H1 (cell line): ENCODE data around the gene TRAPPC8. TPM values are rescaled to one million over a fixed set of nuclear protein-coding genes. Genes with fewer than 3 reads are reported as not detected.

Source experiments
- CTCF ChIA-PET: fragments of 300-600 bp; sonication (Branson Sonifier 250); formaldehyde crosslinking; loops from one replicate; lab custom pipeline; 2021; ENCODE audit not compliant: partially characterized antibody; lab: Charles Lee
- POLR2A ChIA-PET: fragments of 300-600 bp; sonication (Branson Sonifier 250); formaldehyde crosslinking; loops from one replicate; lab custom pipeline; 2021; ENCODE audit warnings: inconsistent platforms; ENCODE audit not compliant: partially characterized antibody; lab: Charles Lee
- DNase-seq, 2 experiments: peaks; one replicate each; pipeline versions ENCODE4 v3.0.0 to v3.0.0-alpha.2; 2010 to 2022; ENCODE audit warnings: low spot score in 2 of 2, low read depth in 1 of 2, mixed read lengths in 1 of 2
- FAIRE-seq: peaks from 2 replicates; lab custom pipeline; 2011; peaks lifted over from hg19 to GRCh38; lab: Jason Lieb, UNC
- H2AFZ ChIP-seq: 2 replicates; pipeline ENCODE4 v1.8.1; 2012; ENCODE audit warnings: low read length, inconsistent platforms
- H2AK5ac ChIP-seq: 2 replicates; pipeline ENCODE4 v1.6.1; 2013; ENCODE audit warnings: low read depth, low read length
- H2BK120ac ChIP-seq: replicated peaks from 2 replicates; pipeline ENCODE3; 2013; ENCODE audit warnings: low read depth, low read length, inconsistent platforms
- H2BK12ac ChIP-seq: 2 replicates; pipeline ENCODE4 v1.6.1; 2013; ENCODE audit warnings: low read depth, low read length
- H2BK15ac ChIP-seq: 2 replicates; pipeline ENCODE4 v1.6.1; 2013; ENCODE audit warnings: low read length
- H2BK20ac ChIP-seq: 2 replicates; pipeline ENCODE4 v1.6.1; 2013; ENCODE audit warnings: low read length
- H2BK5ac ChIP-seq: 2 replicates; pipeline ENCODE4 v1.6.1; 2013; ENCODE audit warnings: low read depth, low read length
- H3K14ac ChIP-seq: 2 replicates; pipeline ENCODE4 v1.6.1; 2013; ENCODE audit warnings: inconsistent platforms; ENCODE audit not compliant: insufficient read length
- H3K18ac ChIP-seq: 2 replicates; pipeline ENCODE4 v1.6.1; 2013; ENCODE audit warnings: low read length; ENCODE audit errors: extremely low read depth
- H3K23ac ChIP-seq: 2 replicates; pipeline ENCODE4 v1.6.1; 2013; ENCODE audit warnings: inconsistent platforms; ENCODE audit not compliant: insufficient read length
- H3K23me2 ChIP-seq: 2 replicates; pipeline ENCODE4 v1.6.1; 2013; ENCODE audit warnings: low read depth, low read length
- H3K27ac ChIP-seq: 2 replicates; pipeline ENCODE4 v1.6.1; 2011; ENCODE audit warnings: low read depth, low read length, inconsistent platforms
- H3K27me3 ChIP-seq, 4 experiments: replicated peaks in 1 of 4; 1 replicate in 1 of 4; 2 replicates in 3 of 4; pipeline versions ENCODE4 v1.6.1 to v1.8.1; 2011 to 2013; ENCODE audit warnings: low read length in 3 of 4, mild to moderate bottlenecking in 3 of 4, inconsistent platforms in 2 of 4, mixed read lengths in 2 of 4, moderate library complexity in 1 of 4; ENCODE audit not compliant: control insufficient read depth in 3 of 4, insufficient read depth in 3 of 4; ENCODE audit errors: extremely low read depth in 1 of 4
- H3K36me3 ChIP-seq, 4 experiments: 2 replicates each; pipeline versions ENCODE4 v1.6.1 to v1.8.1; 2011 to 2013; ENCODE audit warnings: mild to moderate bottlenecking in 4 of 4, low read length in 3 of 4, moderate library complexity in 2 of 4, control low read depth in 1 of 4, inconsistent platforms in 1 of 4; ENCODE audit not compliant: insufficient read depth in 4 of 4, control insufficient read depth in 2 of 4
- H3K4ac ChIP-seq: replicated peaks from 2 replicates; pipeline ENCODE3; 2013; ENCODE audit warnings: low read length, low read depth, mixed read lengths, inconsistent platforms; ENCODE audit not compliant: insufficient read length
- H3K4me1 ChIP-seq, 4 experiments: replicated peaks in 1 of 4; 1 replicate in 1 of 4; 2 replicates in 3 of 4; pipeline versions ENCODE4 v1.6.1 to v1.8.1; 2011 to 2013; ENCODE audit warnings: low read length in 3 of 4, inconsistent platforms in 2 of 4, mixed read lengths in 1 of 4; ENCODE audit not compliant: insufficient read depth in 4 of 4, control insufficient read depth in 3 of 4
- H3K4me2 ChIP-seq, 2 experiments: 2 replicates each; pipeline versions ENCODE4 v1.6.1 to v1.8.1; 2011 to 2013; ENCODE audit warnings: low read depth in 2 of 2, low read length in 2 of 2, control low read depth in 1 of 2, inconsistent platforms in 1 of 2, mild to moderate bottlenecking in 1 of 2; ENCODE audit not compliant: insufficient read depth in 1 of 2
- H3K4me3 ChIP-seq, 4 experiments: fragments of 200-600, 300-600 bp in 1 of 4; sonication (generic), shearing (Covaris generic), sonication (Bioruptor Twin) in 1 of 4; 2 replicates each; pipeline versions ENCODE4 v1.5.1 to v1.8.1; 2011 to 2016; ENCODE audit warnings: low read length in 4 of 4, low read depth in 3 of 4, control low read depth in 2 of 4, inconsistent platforms in 2 of 4, mild to moderate bottlenecking in 2 of 4, mixed read lengths in 1 of 4, moderate library complexity in 1 of 4; ENCODE audit not compliant: insufficient read depth in 2 of 4; ENCODE audit errors: extremely low read depth in 1 of 4
- H3K56ac ChIP-seq: replicated peaks from 2 replicates; pipeline ENCODE3; 2013; ENCODE audit warnings: low read depth, mild to moderate bottlenecking, mixed read lengths, low read length, inconsistent platforms; ENCODE audit not compliant: insufficient read length
- H3K79me1 ChIP-seq: 2 replicates; pipeline ENCODE4 v1.6.1; 2013; ENCODE audit warnings: low read depth, low read length, control low read depth
- H3K79me2 ChIP-seq, 2 experiments: 2 replicates each; pipeline versions ENCODE4 v1.6.1 to v1.8.1; 2012 to 2013; ENCODE audit warnings: low read length in 2 of 2, mild to moderate bottlenecking in 2 of 2, inconsistent platforms in 1 of 2; ENCODE audit not compliant: insufficient read depth in 2 of 2, control insufficient read depth in 1 of 2
- H3K9ac ChIP-seq, 4 experiments: replicated peaks in 1 of 4; 1 replicate in 1 of 4; 2 replicates in 3 of 4; pipeline versions ENCODE4 v1.6.1 to v1.8.1; 2011 to 2013; ENCODE audit warnings: low read depth in 3 of 4, low read length in 3 of 4, control low read depth in 2 of 4, mild to moderate bottlenecking in 2 of 4, moderate library complexity in 2 of 4, inconsistent platforms in 1 of 4; ENCODE audit errors: extremely low read depth in 1 of 4
- H3K9me3 ChIP-seq, 2 experiments: 2 replicates each; pipeline versions ENCODE4 v1.6.1 to v1.8.1; 2012 to 2013; ENCODE audit warnings: mild to moderate bottlenecking in 2 of 2, moderate library complexity in 2 of 2, control low read depth in 1 of 2, inconsistent platforms in 1 of 2, low read depth in 1 of 2, low read length in 1 of 2, mixed read lengths in 1 of 2; ENCODE audit not compliant: insufficient read depth in 2 of 2
- H4K20me1 ChIP-seq, 2 experiments: replicated peaks in 1 of 2; 2 replicates each; pipeline versions ENCODE3 to v1.8.1; 2011 to 2013; ENCODE audit warnings: inconsistent platforms in 2 of 2, low read length in 2 of 2, mild to moderate bottlenecking in 1 of 2; ENCODE audit not compliant: insufficient read depth in 2 of 2, control insufficient read depth in 1 of 2
- H4K5ac ChIP-seq: 2 replicates; pipeline ENCODE4 v1.6.1; 2013; ENCODE audit warnings: low read length, low read depth, mixed read lengths, inconsistent platforms; ENCODE audit not compliant: insufficient read length
- H4K8ac ChIP-seq: 2 replicates; pipeline ENCODE4 v1.8.0; 2013; ENCODE audit warnings: mild to moderate bottlenecking, moderate library complexity, low read length, inconsistent platforms; ENCODE audit not compliant: insufficient read depth; ENCODE audit errors: extremely low read depth
- H4K91ac ChIP-seq: replicated peaks from 2 replicates; pipeline ENCODE3; 2013; ENCODE audit warnings: low read length, mixed read lengths, inconsistent platforms; ENCODE audit not compliant: insufficient read length
- BCL11A ChIP-seq, 2 experiments: IDR thresholded peaks; one replicate each; pipeline ENCODE4 v1.6.1; 2011; ENCODE audit warnings: low read depth in 2 of 2, low read length in 2 of 2, mild to moderate bottlenecking in 2 of 2
- JUND ChIP-seq: IDR thresholded peaks from 2 replicates; pipeline ENCODE4 v1.6.1; 2011; ENCODE audit warnings: mild to moderate bottlenecking, improper control_type of control experiment, low read length
- KDM5A ChIP-seq: fragments of 200-600 bp; IDR thresholded peaks from 2 replicates; pipeline ENCODE4 v1.7.1; 2012; ENCODE audit warnings: mild to moderate bottlenecking, low read length, inconsistent platforms, mixed read lengths
- RBBP5 ChIP-seq: IDR thresholded peaks from 2 replicates; pipeline ENCODE4 v1.7.1; 2012; ENCODE audit warnings: low read depth, mild to moderate bottlenecking, inconsistent platforms, low read length, moderate library complexity, borderline replicate concordance
- RXRA ChIP-seq: IDR thresholded peaks from 2 replicates; pipeline ENCODE4 v1.6.1; 2011; ENCODE audit warnings: low read depth, mild to moderate bottlenecking, low read length, moderate library complexity; ENCODE audit not compliant: insufficient read depth
- WGBS, 2 experiments: shearing (Covaris generic) in 1 of 2; methylation state at CpG; one replicate each; pipeline versions ENCODE4 v1.1.6 to v1.1.7; 2013 to 2015; ENCODE audit warnings: low lambda C conversion rate in 2 of 2, mixed read lengths in 2 of 2, inconsistent platforms in 1 of 2, low coverage in 1 of 2, missing lambda C conversion rate in 1 of 2; ENCODE audit not compliant: insufficient replicate concordance in 2 of 2, insufficient coverage in 1 of 2, insufficient read length in 1 of 2; ENCODE audit errors: extremely low coverage in 1 of 2, missing lambda C conversion rate in 1 of 2; 5-methylcytosine and 5-hydroxymethylcytosine counted together
- polyA plus RNA-seq, 7 experiments: library from polyadenylated mRNA; depleted of rRNA in 3 of 7; stranded (reverse) in 5 of 7; unstranded in 2 of 7; fragments of >200 nt in 5 of 7; fragments of 200-250 nt in 2 of 7; gene quantifications; 1 replicate in 5 of 7; 2 replicates in 1 of 7; 4 replicates in 1 of 7; pipeline versions ENCODE4 v1.2.1 to v1.2.3, GENCODE V29; 2011 to 2013; ENCODE audit warnings: missing spikeins in 2 of 7, mixed read lengths in 2 of 7
- total RNA-seq: library from RNA; stranded (reverse); fragmentation: NEBNext Ultra II Directional; extraction: Animal tissue kit (Norgen Biotek cat#: 25700); gene quantifications from 2 replicates; pipeline ENCODE4 v1.2.1, GENCODE V29; 2021

Gene TRAPPC8
- total and polyA plus RNA-seq, 2 of the 8 experiments (the other 6 are each of a cell fraction or from before 2014, with no cell fraction given): 43.6 to 56.5 TPM

DNA sequence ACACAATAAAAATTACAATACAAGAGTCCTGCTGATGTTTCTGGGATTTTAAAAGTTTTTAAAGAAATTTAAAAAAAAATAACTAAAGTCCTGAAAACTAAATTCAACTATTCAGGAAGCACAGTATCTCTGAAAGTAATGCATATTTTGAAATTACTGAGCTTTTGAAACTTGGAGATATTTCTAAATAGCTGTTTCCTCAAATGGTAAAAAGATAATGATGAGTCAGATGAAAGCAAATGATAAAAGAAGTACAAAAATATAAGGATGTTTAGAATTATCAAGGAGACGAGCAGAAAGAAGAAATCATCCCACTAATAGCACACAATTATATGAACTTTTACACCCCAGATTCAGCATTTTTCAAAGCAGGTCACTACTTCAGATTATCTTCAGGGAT lies 92.1 kb downstream of the TRAPPC8 start:
- no peak overlapping the region for H3K9ac ChIP-seq
- H3K18ac ChIP-seq: no peak overlapping the region
- H3K4ac ChIP-seq: no peak overlapping the region
- no peak overlapping the region for H4K8ac ChIP-seq
- no peaks in the 10 kb centered on the region for H3K27me3 ChIP-seq
- H3K56ac ChIP-seq: no peak overlapping the region
- no peak overlapping the region for H2BK15ac ChIP-seq
- H3K14ac ChIP-seq: no peak overlapping the region
- no peaks in the 10 kb centered on the region for H3K4me1 ChIP-seq
- H3K4me2 ChIP-seq: no peak overlapping the region
- H3K9me3 ChIP-seq: no peaks in the 10 kb centered on the region
- H2BK5ac ChIP-seq: no peak overlapping the region
- no peak overlapping the region for H2BK12ac ChIP-seq
- no peak for FAIRE-seq
- H3K23me2 ChIP-seq: no peaks in the 10 kb centered on the region
- no peak overlapping the region for H2AK5ac ChIP-seq
- H3K23ac ChIP-seq: no peak overlapping the region
- no peak overlapping the region for H2AFZ ChIP-seq
- no peaks in the 10 kb centered on the region for H3K79me1 ChIP-seq
- 93% methylated on average over 1 of the region's 1 CpG; no CpG with 5 or more reads in 1 of the 2 experiments for WGBS, 2 experiments
- no peak overlapping the region for H2BK20ac ChIP-seq
- no peaks in the 10 kb centered on the region for H3K79me2 ChIP-seq
- H3K36me3 ChIP-seq: peaks cover 2 to 61% (median 11%) of the 10 kb centered on the region in 4 experiments; a peak in 5 of 8 replicates
- no peak overlapping the region for H3K27ac ChIP-seq
- no peak overlapping the region for H3K4me3 ChIP-seq
- H4K91ac ChIP-seq: no peak overlapping the region
- H4K5ac ChIP-seq: no peak overlapping the region
- ChIA-PET POLR2A (no interaction called here), CTCF (interaction anchor here (1.1 kb wide), 1 partner anchor 10 kb away, joined by 3 read pairs; no protein-coding TSS in a partner anchor)
- no peak overlapping the region for H2BK120ac ChIP-seq
- DNase-seq: no peak
- H4K20me1 ChIP-seq: no peaks in the 10 kb centered on the region
- TF ChIP-seq KDM5A (no peak), BCL11A (IDR thresholded peaks at IDR 0.05; ENCODE audit: low read depth in 2 of 2, low read length in 2 of 2) (no peak), RBBP5 (no peak), JUND (no peak), RXRA (no peak)
